ENCODE data around the gene IQCH.

GRCh38 chr15:67394873-67395639 is 140.5 kb downstream of the IQCH start:
- TF ChIP-seq POLR2AphosphoS5 (IDR thresholded peaks at IDR 0.05; ENCODE audit: low read depth, low read length) (no peak), EZH2phosphoT487 (IDR thresholded peaks at IDR 0.05; ENCODE audit: borderline replicate concordance, low read depth) (no peak), FOXJ3 (CRISPR knock-in tag; IDR thresholded peaks at IDR 0.05) (no peak), CTCF (IDR thresholded peaks at IDR 0.05) (no peak), RXRA (IDR thresholded peaks at IDR 0.05; ENCODE audit: borderline replicate concordance, low read depth) (no peak), REST (IDR thresholded peaks at IDR 0.05; ENCODE audit: low read depth, low read length) (no peak), TAF1 (IDR thresholded peaks at IDR 0.05; ENCODE audit: borderline replicate concordance, low read depth, low read length) (no peak), RAD21 (IDR thresholded peaks at IDR 0.05; ENCODE audit: low read length) (no peak), USF2 (IDR thresholded peaks at IDR 0.05; ENCODE audit: borderline replicate concordance, low read depth, low read length) (no peak), ZBTB33 (IDR thresholded peaks at IDR 0.05; ENCODE audit: borderline replicate concordance, low read depth) (no peak), TEAD4 (IDR thresholded peaks at IDR 0.05; ENCODE audit: borderline replicate concordance, insufficient read depth) (no peak)
